Measurements from ENCODE around the gene DENND2C.

Gene DENND2C

GRCh38 chr1:114641377-114641776 is 28.5 kb downstream of the DENND2C start:
- peaks cover 2% of the 10 kb centered on the region; the same call in 1 of the 2 replicates for H3K27me3 ChIP-seq (ENCODE audit: control insufficient read depth, low read length)
- H3K4me3 ChIP-seq (ENCODE audit: low read length) = no peak overlapping the region
- no peaks in the 10 kb centered on the region for H3K4me1 ChIP-seq (ENCODE audit: control insufficient read depth, low read length)
- H3K79me2 ChIP-seq (ENCODE audit: control insufficient read depth, low read length) = no peaks in the 10 kb centered on the region
- no peaks in the 10 kb centered on the region for H4K20me1 ChIP-seq (ENCODE audit: control insufficient read depth, insufficient read depth, low read depth, low read length)
- no peaks in the 10 kb centered on the region for H3K9me3 ChIP-seq (ENCODE audit: control insufficient read depth, insufficient read depth, low read length)
- H3K27ac ChIP-seq (ENCODE audit: low read depth, low read length) = no peak overlapping the region
- no peaks in the 10 kb centered on the region for H3K9me2 ChIP-seq (replicated peaks; ENCODE audit: control insufficient read depth, low read length)
- no peaks in the 10 kb centered on the region for H3F3A ChIP-seq (ENCODE audit: control insufficient read depth, insufficient read depth)
- no peak overlapping the region for H3K4me2 ChIP-seq (ENCODE audit: low read length)
- no peaks in the 10 kb centered on the region for H3K36me3 ChIP-seq (ENCODE audit: control insufficient read depth, low read length)
- TF ChIP-seq, protein P1, sequence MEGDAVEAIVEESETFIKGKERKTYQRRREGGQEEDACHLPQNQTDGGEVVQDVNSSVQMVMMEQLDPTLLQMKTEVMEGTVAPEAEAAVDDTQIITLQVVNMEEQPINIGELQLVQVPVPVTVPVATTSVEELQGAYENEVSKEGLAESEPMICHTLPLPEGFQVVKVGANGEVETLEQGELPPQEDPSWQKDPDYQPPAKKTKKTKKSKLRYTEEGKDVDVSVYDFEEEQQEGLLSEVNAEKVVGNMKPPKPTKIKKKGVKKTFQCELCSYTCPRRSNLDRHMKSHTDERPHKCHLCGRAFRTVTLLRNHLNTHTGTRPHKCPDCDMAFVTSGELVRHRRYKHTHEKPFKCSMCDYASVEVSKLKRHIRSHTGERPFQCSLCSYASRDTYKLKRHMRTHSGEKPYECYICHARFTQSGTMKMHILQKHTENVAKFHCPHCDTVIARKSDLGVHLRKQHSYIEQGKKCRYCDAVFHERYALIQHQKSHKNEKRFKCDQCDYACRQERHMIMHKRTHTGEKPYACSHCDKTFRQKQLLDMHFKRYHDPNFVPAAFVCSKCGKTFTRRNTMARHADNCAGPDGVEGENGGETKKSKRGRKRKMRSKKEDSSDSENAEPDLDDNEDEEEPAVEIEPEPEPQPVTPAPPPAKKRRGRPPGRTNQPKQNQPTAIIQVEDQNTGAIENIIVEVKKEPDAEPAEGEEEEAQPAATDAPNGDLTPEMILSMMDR (IDR thresholded peaks at IDR 0.05; ENCODE audit: low read depth, low read length, poor library complexity, severe bottlenecking) = no peak
- no peak for TF ChIP-seq EZH2phosphoT487 (IDR thresholded peaks at IDR 0.05; ENCODE audit: borderline replicate concordance, low read length)

GRCh38 chr1:114638910-114639309 is 30.9 kb downstream of the DENND2C start:
- Histone ChIP-seq H3K4me2 (ENCODE audit: low read length) (no peak overlapping the region), H3K79me2 (ENCODE audit: control insufficient read depth, low read length) (no peaks in the 10 kb centered on the region), H3K4me1 (ENCODE audit: control insufficient read depth, low read length) (no peaks in the 10 kb centered on the region), H3K36me3 (ENCODE audit: control insufficient read depth, low read length) (no peaks in the 10 kb centered on the region), H3K27me3 (ENCODE audit: control insufficient read depth, low read length) (peaks cover 2% of the 10 kb centered on the region; the same call in 1 of the 2 replicates), H3K9me3 (ENCODE audit: control insufficient read depth, insufficient read depth, low read length) (no peaks in the 10 kb centered on the region), H3K4me3 (ENCODE audit: low read length) (no peak overlapping the region), H3K27ac (ENCODE audit: low read depth, low read length) (no peak overlapping the region), H4K20me1 (ENCODE audit: control insufficient read depth, insufficient read depth, low read depth, low read length) (no peaks in the 10 kb centered on the region), H3F3A (ENCODE audit: control insufficient read depth, insufficient read depth) (no peaks in the 10 kb centered on the region), H3K9me2 (replicated peaks; ENCODE audit: control insufficient read depth, low read length) (no peaks in the 10 kb centered on the region)
- TF ChIP-seq, protein P1 (IDR thresholded peaks at IDR 0.05; ENCODE audit: low read depth, low read length, poor library complexity, severe bottlenecking) = no peak
- TF ChIP-seq EZH2phosphoT487 (IDR thresholded peaks at IDR 0.05; ENCODE audit: borderline replicate concordance, low read length) = no peak

DNA sequence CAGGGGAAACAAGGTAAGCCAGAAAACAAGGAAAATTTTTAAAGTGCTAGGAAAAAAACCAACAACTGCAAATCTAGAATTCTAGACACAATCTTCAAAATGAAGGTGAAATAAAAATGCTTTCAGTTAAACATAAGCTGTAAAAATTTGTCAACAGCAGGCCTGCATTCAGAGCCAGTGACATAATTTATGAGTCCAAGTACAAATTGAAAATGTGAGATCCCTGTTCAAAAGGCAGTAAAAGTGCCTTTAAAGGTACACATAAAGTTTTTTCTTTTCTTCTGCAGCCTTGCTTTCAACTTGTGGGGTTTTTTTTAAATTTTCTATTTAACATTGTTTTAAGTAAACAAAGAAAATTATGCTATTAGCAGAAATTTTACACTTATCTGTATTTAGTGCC is 37.4 kb downstream of the DENND2C start:
- Histone ChIP-seq H3F3A (ENCODE audit: control insufficient read depth, insufficient read depth) (no peaks in the 10 kb centered on the region), H3K9me2 (replicated peaks; ENCODE audit: control insufficient read depth, low read length) (no peaks in the 10 kb centered on the region), H3K79me2 (ENCODE audit: control insufficient read depth, low read length) (no peaks in the 10 kb centered on the region), H3K4me2 (ENCODE audit: low read length) (no peak overlapping the region), H3K4me3 (ENCODE audit: low read length) (no peak overlapping the region), H3K27me3 (ENCODE audit: control insufficient read depth, low read length) (no peaks in the 10 kb centered on the region), H3K9me3 (ENCODE audit: control insufficient read depth, insufficient read depth, low read length) (no peaks in the 10 kb centered on the region), H4K20me1 (ENCODE audit: control insufficient read depth, insufficient read depth, low read depth, low read length) (no peaks in the 10 kb centered on the region), H3K36me3 (ENCODE audit: control insufficient read depth, low read length) (no peaks in the 10 kb centered on the region), H3K4me1 (ENCODE audit: control insufficient read depth, low read length) (no peaks in the 10 kb centered on the region), H3K27ac (ENCODE audit: low read depth, low read length) (no peak overlapping the region)
- TF ChIP-seq, protein P1 (IDR thresholded peaks at IDR 0.05; ENCODE audit: low read depth, low read length, poor library complexity, severe bottlenecking) = no peak
- no peak for TF ChIP-seq EZH2phosphoT487 (IDR thresholded peaks at IDR 0.05; ENCODE audit: borderline replicate concordance, low read length)
